HG03342 (cell line): ENCODE measurements around the gene ACIN1.

Source experiments
- ATAC-seq: cut with Tn5 transposase; IDR thresholded peaks from one replicate; pipeline ENCODE4 v1.9.1; 2021; ENCODE audit warnings: mild to moderate bottlenecking, moderate library complexity; ENCODE audit not compliant: unreplicated experiment

Gene ACIN1

DNA sequence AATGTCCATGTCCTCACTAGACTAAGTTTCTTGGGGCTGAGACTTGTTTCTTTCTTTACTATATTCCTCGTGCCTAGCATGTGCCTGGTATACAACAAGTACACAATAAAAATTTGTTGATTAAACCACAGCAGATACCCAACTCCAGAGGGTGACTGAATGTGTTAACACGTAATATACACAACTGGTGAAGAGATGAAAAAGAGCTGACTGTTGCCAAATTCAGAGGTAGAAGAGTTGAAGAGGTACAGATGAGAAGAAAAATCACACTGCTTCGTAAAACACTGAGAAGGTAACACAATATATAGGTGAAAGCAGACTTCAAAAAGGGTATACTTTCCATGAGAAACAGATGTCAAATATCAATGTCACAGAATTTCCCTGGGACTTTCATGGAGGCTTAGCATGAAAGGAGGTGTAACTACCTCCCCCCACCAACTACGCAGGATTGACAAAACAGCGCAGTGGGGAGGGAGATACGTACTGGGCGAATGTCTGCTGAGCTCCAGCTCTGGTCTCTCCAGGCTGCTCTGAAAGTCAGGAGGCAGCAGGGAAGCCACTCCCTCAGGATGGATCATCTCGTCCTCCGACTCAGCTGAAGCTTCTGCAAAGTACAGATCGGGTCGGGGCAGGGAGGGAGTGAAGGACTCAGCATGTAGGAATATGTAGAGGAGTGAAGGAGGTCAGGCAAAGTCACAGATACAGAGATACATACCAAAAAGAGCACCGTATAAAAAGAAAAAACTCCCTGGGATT lies 5.3 kb downstream of the ACIN1 start:
- no peak for ATAC-seq

GRCh38 chr14:23086565-23086964 lies 8.4 kb downstream of the ACIN1 start:
- no peak for ATAC-seq

DNA sequence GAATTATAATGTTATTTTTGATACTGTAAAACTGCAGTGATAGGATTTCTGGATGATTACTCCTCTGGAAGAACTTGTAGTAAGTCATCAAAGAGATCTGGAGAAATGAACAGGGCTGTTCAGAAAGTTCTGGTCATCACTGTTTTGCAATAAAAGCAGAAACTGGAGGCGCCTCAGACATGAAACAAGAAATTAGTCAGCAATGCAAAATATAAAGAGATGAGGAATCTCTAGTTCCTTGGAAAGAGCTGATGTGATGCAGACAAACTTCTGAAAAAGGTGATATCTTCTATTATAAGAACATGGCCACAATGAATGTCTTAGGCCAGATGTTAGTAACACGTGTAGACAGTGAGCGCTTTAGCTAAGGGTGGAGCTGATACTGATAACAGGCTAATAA lies 9.5 kb downstream of the ACIN1 start:
- no peak for ATAC-seq

DNA sequence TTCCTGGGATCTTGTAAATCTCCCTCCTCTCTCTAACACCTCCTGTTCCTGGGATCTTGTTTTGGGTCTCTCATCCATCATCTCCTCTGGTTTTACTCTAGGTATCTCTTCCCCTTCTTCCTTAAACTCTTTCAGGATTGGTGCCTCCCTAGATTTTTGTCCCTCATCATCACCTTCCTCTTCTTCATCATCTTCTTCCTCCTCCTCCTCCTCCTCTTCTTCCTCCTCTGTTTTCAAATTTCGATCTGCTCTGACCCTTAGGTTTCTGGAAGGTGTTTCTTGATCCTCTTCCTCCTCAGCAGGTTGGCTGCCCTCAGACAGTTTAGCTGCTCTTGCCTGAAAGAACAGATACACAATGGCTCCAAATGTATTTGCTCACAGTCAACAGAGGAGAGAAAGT lies 14.5 kb downstream of the ACIN1 start:
- ATAC-seq, result no peak

DNA sequence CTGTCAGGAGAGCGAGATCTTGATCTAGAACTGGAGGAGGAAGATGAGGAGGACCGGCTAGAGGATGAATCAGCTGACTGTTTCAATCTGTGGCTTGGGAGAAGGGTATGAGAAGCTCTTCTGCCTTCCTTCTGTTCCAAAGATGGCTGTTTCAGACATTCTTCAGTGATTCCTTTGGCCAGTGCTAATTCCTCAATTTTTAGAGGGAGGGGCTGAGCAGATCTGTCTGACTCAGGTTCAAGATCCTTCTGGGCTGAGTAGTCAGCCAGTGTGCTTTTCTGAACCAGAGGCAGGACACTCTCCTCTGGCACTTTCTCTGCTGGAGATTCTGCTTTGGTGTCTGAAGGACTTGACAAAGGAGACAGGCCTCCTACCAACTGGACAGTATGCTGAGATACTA lies 15.2 kb downstream of the ACIN1 start:
- ATAC-seq, result no peak

- no peak for ATAC-seq
Measured at GRCh38 chr14:23078692-23079116, 16.2 kb downstream of the ACIN1 start.

DNA sequence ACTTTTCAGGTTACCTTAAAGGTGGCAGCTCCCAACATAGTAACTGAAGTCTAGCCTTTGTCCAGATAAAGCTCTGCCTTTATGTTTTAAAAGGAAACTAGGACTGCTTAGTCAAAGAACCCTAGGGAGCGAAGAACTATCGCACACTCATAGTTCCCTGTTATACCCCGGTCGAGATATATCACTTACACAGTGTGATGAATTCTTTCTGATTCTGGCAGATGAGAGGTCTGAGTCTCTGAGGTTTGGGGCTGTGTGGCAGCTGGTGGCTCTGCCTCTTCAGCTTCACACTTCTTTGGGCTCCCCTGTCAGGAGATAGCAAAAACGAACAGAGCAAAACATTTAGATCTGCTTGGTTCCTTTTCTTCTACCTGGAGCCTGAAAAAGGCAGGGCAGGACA lies 17.0 kb downstream of the ACIN1 start:
- ATAC-seq, result no peak

DNA sequence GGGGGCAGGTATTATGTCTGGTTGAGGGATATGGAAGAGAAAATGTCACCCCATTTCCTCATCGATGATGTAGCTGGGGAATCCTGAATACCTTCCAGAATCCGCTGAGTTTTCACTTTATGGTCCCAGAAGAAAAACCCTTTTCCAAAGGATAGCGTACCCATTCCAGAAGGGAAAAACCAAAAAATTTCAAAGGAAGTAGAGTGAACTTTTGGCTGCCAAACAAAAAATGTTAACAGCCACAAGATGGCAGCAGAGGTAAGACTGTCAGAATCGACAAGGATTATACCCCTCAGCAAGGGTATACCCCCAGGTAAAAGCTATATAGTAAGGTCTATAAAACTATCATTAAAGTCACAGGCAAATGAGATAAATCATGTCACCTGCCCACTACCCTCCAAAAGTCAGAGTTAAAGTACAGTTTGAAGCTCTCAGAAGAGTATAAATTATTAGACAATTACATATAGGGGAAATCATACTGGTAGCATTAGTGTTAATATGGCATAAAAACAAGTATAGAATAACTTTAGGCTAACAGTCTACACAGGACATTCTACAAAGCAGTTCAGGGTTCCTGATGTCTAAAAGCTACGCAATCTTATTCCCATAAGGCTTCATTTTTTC lies 18.0 kb downstream of the ACIN1 start:
- no peak for ATAC-seq

- no peak for ATAC-seq
Measured at GRCh38 chr14:23074906-23075305, 20.0 kb downstream of the ACIN1 start.

DNA sequence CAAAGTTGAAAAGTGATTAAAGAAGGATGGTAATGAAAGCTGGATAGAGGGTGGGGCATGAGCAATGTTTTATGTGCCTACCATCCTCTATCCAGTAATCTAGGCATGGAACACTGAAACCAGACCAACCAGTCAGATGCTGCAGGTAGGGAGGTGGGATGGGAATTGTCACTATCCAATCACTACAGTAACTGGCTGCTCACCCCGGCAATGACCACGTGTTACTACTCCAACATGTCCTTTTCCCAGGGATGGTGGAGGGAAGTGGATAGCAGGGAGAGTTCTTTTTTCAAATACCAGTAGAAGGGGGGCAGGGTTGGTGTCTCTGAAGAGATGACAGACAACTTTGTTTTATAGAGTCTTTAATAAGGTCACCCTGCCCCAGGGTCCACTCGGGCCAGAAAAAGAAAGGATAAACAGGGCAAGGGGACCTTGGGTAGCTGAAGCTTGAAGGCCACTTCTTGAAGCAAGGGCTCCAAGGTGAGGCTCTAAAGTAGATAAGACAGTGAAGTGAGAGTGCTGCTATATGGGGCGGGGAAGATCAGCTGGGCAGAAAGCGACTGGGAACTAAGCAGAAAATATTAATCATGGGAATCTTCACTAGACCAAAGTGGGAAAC lies 22.9 kb downstream of the ACIN1 start:
- no peak for ATAC-seq

GRCh38 chr14:23071244-23071920 lies 23.6 kb downstream of the ACIN1 start:
- ATAC-seq, result peak; percentile 86

DNA sequence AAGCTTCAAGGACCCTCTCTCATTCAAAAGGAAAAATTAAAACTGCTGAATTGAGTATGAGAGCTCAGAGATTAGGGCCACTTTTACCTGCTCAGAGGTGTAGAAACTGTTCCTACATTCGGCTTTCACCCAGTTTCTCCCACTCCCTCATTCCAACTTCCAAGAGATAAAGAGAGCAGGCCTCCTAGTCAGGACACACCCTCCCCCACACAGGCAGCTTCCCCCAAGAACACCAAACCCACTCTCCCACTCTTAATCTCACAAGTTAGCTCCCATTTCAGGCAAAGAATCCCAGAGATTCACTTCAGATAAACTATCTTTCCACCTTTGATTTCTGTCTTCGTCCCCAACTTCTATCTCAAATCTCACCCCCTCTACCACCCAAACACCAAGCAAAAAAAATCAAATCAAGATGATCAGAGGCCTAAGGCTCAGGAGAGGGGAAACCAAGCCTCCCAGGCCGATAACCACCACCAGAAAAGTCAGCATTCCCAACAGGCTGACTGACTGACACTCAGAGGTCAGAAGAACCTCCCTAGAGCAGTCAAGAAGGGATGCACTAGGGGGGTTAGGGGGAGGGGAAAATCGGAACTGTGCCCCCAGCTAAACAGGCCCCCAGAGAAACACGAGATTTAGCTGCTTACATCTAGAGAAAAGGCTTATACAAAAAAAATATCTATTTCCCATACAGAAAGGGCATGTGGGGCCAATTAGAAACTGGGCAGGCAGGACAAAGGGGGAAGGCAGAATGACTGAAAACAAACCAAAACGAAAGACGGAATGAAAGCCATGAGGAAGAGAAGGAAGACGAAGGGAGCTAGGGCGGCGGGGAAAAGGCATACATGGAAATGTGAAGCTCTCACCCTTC lies 24.4 kb downstream of the ACIN1 start:
- no peak for ATAC-seq

DNA sequence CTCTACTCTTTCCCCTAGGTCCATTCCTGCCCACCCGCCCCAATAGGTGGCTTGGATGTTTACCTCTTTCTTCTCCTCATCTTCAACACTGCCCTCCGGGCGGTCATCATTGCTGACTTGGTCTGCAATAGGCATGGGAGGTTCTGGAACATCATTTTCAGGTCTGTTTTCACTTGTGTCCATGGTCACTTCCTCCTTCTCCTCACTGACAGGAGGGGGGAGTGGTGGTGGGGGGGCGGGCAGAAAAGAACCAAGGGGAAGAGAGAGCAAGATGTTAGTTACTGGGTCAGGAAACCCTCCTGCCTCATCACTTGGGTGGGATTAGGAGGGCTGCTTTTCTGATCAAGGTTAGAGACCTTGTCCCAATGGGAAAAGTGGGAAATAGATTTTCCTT lies 25.5 kb downstream of the ACIN1 start:
- ATAC-seq, result no peak

GRCh38 chr14:23068789-23069412 lies 26.0 kb downstream of the ACIN1 start:
- peak; percentile 78 for ATAC-seq

DNA sequence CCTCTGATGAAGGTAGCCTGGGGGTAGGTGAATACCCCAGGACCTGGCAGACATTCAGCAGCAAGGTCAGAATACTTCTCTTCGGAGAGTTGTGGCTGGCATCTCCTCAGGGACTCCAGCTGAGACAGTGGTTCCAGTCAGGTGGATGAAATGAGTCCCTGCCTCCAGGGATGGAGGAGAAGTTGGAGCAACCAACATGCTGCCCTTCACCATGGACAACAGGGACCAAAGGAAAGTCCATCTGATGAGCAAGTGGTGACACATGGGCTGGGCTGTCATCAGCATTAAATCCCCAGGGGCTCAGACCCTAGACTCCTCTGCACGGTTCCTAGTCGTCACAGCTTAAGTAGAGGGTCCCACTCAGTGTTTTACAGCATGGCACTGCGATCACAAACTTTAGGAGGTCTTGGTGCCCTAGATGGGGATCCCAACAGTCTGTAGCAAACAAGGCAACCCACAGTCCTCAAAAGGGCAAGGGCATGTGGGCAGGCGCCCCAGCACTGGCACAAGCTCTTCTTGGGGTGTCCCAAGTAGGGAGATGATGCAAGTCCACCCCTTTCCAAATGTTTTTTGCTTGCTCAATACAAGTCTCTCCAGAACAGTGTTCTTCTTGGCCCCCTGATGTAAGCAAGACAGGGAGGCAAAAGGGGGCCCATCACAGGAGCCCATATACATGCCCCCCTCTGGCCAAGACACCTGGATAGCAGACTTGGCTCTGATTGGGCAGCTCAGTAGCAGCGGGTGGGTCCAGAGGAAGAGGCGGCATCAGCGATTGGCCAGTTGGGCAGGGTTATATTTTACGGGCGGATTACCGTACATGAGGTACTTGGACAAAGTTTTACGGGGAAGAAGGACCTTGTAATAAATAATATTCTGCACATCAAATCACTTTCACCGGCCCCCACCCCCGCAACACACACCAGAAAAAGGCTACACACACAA lies 26.8 kb downstream of the ACIN1 start:
- no peak for ATAC-seq

DNA sequence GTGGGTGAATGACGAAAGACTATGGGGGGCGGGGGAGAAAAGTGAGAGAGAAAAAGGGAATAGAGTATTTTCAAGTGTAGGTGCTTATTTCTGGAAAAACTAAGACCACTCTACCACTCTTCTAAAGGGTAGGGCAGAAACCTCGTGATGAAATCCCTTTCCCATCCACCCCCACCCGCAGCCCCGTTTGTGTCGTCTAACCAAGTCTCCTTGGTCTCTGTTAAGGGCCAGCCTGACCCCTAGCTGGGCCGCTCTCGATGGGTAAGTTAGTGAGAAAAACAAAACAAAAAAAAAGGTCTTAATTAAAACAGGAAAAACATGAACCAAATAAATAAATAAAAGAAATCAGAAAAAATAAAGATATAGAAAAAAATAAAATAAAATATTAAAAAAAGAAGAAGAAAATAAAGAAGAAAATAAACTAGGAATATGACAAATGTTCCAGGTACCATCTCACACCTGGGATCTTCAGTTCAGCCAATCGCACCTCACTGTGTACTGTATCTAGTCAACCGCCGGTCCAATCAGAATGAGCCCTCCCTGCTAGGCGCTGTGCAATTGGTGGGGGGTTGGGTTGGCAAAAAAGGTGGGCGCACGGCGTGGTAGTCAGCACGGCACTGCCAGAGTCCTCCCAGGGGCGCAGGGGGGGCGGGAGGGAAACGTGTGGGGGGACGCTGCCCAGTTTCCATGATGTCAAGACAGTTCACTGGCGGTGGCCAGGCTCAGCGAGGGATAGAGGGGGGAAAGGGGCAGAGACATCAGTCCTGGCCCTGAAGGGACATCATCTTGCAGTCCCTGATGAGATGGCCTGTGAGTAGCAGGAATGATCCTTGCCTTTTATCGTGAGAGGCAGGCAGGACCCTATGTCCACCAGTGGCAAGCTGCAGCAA lies 27.8 kb downstream of the ACIN1 start:
- ATAC-seq, result no peak

GRCh38 chr14:23066368-23066767 lies 28.6 kb downstream of the ACIN1 start:
- no peak for ATAC-seq

- no peak for ATAC-seq
Measured at GRCh38 chr14:23063601-23064000, 31.3 kb downstream of the ACIN1 start.
